ENCODE data around the gene IL4I1.

- TF ChIP-seq CTCF (IDR thresholded peaks at IDR 0.05) (no peak), POLR2AphosphoS5 (IDR thresholded peaks at IDR 0.05) (no peak)
Measured at GRCh38 chr19:49853852-49854377, 42.8 kb downstream of the IL4I1 start.
